ENCODE data around the gene ABHD14A. TPM values are rescaled to one million over a fixed set of nuclear protein-coding genes. Genes with fewer than 3 reads are reported as not detected.

Gene ABHD14A
- total and polyA plus RNA-seq, 2 of the 13 experiments (the other 11 are each of a cell fraction or from before 2014, with no cell fraction given), result 29.5 to 46.9 TPM

GRCh38 chr3:51941798-51942602, 32.9 kb upstream of the ABHD14A start, which contains the start of the genes PARP3 and RRP9 (continued):
- TF ChIP-seq, protein P1, sequence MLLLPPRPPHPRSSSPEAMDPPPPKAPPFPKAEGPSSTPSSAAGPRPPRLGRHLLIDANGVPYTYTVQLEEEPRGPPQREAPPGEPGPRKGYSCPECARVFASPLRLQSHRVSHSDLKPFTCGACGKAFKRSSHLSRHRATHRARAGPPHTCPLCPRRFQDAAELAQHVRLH (CRISPR knock-in tag; IDR thresholded peaks at IDR 0.05; ENCODE audit: borderline replicate concordance, low read depth), result peak; percentile 91; the same call in 1 of the 2 replicates
- TF ChIP-seq, protein P2, sequence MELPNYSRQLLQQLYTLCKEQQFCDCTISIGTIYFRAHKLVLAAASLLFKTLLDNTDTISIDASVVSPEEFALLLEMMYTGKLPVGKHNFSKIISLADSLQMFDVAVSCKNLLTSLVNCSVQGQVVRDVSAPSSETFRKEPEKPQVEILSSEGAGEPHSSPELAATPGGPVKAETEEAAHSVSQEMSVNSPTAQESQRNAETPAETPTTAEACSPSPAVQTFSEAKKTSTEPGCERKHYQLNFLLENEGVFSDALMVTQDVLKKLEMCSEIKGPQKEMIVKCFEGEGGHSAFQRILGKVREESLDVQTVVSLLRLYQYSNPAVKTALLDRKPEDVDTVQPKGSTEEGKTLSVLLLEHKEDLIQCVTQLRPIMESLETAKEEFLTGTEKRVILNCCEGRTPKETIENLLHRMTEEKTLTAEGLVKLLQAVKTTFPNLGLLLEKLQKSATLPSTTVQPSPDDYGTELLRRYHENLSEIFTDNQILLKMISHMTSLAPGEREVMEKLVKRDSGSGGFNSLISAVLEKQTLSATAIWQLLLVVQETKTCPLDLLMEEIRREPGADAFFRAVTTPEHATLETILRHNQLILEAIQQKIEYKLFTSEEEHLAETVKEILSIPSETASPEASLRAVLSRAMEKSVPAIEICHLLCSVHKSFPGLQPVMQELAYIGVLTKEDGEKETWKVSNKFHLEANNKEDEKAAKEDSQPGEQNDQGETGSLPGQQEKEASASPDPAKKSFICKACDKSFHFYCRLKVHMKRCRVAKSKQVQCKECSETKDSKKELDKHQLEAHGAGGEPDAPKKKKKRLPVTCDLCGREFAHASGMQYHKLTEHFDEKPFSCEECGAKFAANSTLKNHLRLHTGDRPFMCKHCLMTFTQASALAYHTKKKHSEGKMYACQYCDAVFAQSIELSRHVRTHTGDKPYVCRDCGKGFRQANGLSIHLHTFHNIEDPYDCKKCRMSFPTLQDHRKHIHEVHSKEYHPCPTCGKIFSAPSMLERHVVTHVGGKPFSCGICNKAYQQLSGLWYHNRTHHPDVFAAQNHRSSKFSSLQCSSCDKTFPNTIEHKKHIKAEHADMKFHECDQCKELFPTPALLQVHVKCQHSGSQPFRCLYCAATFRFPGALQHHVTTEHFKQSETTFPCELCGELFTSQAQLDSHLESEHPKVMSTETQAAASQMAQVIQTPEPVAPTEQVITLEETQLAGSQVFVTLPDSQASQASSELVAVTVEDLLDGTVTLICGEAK (IDR thresholded peaks at IDR 0.05), result no peak
- TF ChIP-seq, protein P2 (CRISPR knock-in tag; IDR thresholded peaks at IDR 0.05), result no peak; the same call in none of the 2 replicates
- TF ChIP-seq SIN3A (IDR thresholded peaks at IDR 0.05; ENCODE audit: borderline replicate concordance, low read depth, low read length), result peak; percentile 97
- no peak for TF ChIP-seq CERS6 (CRISPR knock-in tag; IDR thresholded peaks at IDR 0.05)
- TF ChIP-seq RXRB (CRISPR knock-in tag; IDR thresholded peaks at IDR 0.05; ENCODE audit: borderline replicate concordance), result peak; percentile 79
- peak; percentile 98 for TF ChIP-seq MYPOP (CRISPR knock-in tag; IDR thresholded peaks at IDR 0.05)
- peak; percentile 75; the same call in 1 of the 2 replicates for TF ChIP-seq ZFP41 (CRISPR knock-in tag; IDR thresholded peaks at IDR 0.05; ENCODE audit: borderline replicate concordance)
- no peak; the same call in none of the 2 replicates for TF ChIP-seq MIXL1 (CRISPR knock-in tag; IDR thresholded peaks at IDR 0.05)
- TF ChIP-seq XBP1 (CRISPR knock-in tag; IDR thresholded peaks at IDR 0.05), result no peak
- peak; percentile 97 for TF ChIP-seq NFYB (CRISPR knock-in tag; IDR thresholded peaks at IDR 0.05)
- peak; percentile 28; the same call in 1 of the 2 replicates for TF ChIP-seq ZNF564 (CRISPR knock-in tag; IDR thresholded peaks at IDR 0.05)
- TF ChIP-seq, protein P3, sequence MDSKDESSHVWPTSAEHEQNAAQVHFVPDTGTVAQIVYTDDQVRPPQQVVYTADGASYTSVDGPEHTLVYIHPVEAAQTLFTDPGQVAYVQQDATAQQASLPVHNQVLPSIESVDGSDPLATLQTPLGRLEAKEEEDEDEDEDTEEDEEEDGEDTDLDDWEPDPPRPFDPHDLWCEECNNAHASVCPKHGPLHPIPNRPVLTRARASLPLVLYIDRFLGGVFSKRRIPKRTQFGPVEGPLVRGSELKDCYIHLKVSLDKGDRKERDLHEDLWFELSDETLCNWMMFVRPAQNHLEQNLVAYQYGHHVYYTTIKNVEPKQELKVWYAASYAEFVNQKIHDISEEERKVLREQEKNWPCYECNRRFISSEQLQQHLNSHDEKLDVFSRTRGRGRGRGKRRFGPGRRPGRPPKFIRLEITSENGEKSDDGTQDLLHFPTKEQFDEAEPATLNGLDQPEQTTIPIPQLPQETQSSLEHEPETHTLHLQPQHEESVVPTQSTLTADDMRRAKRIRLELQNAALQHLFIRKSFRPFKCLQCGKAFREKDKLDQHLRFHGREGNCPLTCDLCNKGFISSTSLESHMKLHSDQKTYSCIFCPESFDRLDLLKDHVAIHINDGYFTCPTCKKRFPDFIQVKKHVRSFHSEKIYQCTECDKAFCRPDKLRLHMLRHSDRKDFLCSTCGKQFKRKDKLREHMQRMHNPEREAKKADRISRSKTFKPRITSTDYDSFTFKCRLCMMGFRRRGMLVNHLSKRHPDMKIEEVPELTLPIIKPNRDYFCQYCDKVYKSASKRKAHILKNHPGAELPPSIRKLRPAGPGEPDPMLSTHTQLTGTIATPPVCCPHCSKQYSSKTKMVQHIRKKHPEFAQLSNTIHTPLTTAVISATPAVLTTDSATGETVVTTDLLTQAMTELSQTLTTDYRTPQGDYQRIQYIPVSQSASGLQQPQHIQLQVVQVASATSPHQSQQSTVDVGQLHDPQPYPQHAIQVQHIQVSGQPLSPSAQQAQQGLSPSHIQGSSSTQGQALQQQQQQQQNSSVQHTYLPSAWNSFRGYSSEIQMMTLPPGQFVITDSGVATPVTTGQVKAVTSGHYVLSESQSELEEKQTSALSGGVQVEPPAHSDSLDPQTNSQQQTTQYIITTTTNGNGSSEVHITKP (CRISPR knock-in tag; IDR thresholded peaks at IDR 0.05; ENCODE audit: low read depth), result peak; percentile 77

Measured in HepG2 (cell line).